GM08714 (cell line): ENCODE data around the gene MAP1LC3B.

Experiments used
- H3K4me3 ChIP-seq: fragments of 200-500 bp; sonication (Bioruptor generic); 2 replicates; pipeline ENCODE4 v1.5.1; 2014; ENCODE audit warnings: mild to moderate bottlenecking, low read length, inconsistent platforms
- ZNF274 ChIP-seq: IDR thresholded peaks from 2 replicates; pipeline ENCODE4 v1.6.1; 2012; ENCODE audit warnings: mild to moderate bottlenecking, low read depth, low read length

MAP1LC3B gene

GRCh38 chr16:87451563-87452210 is 59.6 kb downstream of the MAP1LC3B start:
- no peak for TF ChIP-seq ZNF274
- no peak overlapping the region for H3K4me3 ChIP-seq

GRCh38 chr16:87453326-87453725 is 61.2 kb downstream of the MAP1LC3B start:
- H3K4me3 ChIP-seq = no peak overlapping the region
- TF ChIP-seq ZNF274 = no peak
